Measurements from ENCODE around the gene DNASE2B. TPM values are rescaled to one million over a fixed set of nuclear protein-coding genes. Genes with fewer than 3 reads are reported as not detected.

The DNASE2B gene
- total and polyA plus RNA-seq, 2 donors (not counting 3 experiments of a cell fraction or from before 2014, with no cell fraction given) = not detected

- H3K9me1 ChIP-seq (replicated peaks; ENCODE audit: control insufficient read depth, extremely low read depth, insufficient read depth, low read length) = no peaks in the 10 kb centered on the region
- H3K4me3 ChIP-seq (replicated peaks in 1 of 3; ENCODE audit: insufficient read depth in 1 of 3, low read depth in 1 of 3, low read length in 3 of 3) = no peak overlapping the region
- H3K79me2 ChIP-seq (ENCODE audit: control insufficient read depth, insufficient read depth, low read length) = no peaks in the 10 kb centered on the region
- POLR2A ChIA-PET = no interaction called here
- intact Hi-C loops (cut with micrococcal nuclease) (loop anchor here (2.0 kb wide), 1 partner anchor 15 kb away; no protein-coding TSS in a partner anchor), dilution Hi-C loops (cut with MboI; ENCODE audit: extremely low pct_ligation_motif_present, low sequenced_read_pairs) (no loop called here)
- no peaks in the 10 kb centered on the region for H3K9me3 ChIP-seq (replicated peaks; ENCODE audit: control insufficient read depth, insufficient read depth, low read length)
- H4K20me1 ChIP-seq (replicated peaks; ENCODE audit: control insufficient read depth, extremely low read depth, insufficient read depth, low read length) = no peaks in the 10 kb centered on the region
- CTCF ChIA-PET = interaction anchor here (0.8 to 1.9 kb wide), 5 partner anchors 9 to 241 kb away, joined by 3 to 4 read pairs (median 4); no protein-coding TSS in a partner anchor
- no peak for DNase-seq (ENCODE audit: low read depth, low spot score)
- peak overlapping the region; percentile 8 for H2AFZ ChIP-seq (ENCODE audit: low read depth, low read length)
- H3K27ac ChIP-seq (ENCODE audit: insufficient read depth, low read depth, low read length) = no peak overlapping the region
- H3K4me2 ChIP-seq (ENCODE audit: insufficient read depth, low read length) = peak overlapping the region; percentile 9
- no peaks in the 10 kb centered on the region for H3K36me3 ChIP-seq (ENCODE audit: control insufficient read depth in 2 of 2, extremely low read depth in 1 of 2, insufficient read depth in 2 of 2, low read length in 2 of 2)
- no TSS peak for BruUV-seq (replicated peaks)
- H3K9ac ChIP-seq (replicated peaks; ENCODE audit: extremely low read depth, insufficient read depth, low read length) = no peak overlapping the region
- peaks cover 10% of the 10 kb centered on the region for H3K4me1 ChIP-seq (ENCODE audit: control insufficient read depth, extremely low read depth, insufficient read depth, low read length)
- H3K27me3 ChIP-seq (ENCODE audit: control insufficient read depth in 2 of 2, insufficient read depth in 2 of 2, low read length in 2 of 2) = no peaks in the 10 kb centered on the region
- FAIRE-seq = peak; percentile 60
- no peak for TF ChIP-seq POLR2AphosphoS5 (IDR thresholded peaks at IDR 0.05; ENCODE audit: insufficient read depth, low read depth, low read length)
- no peak for TF ChIP-seq JUN (IDR thresholded peaks at IDR 0.05; ENCODE audit: borderline replicate concordance, insufficient read depth, insufficient read length, low read depth)
- TF ChIP-seq FOS (IDR thresholded peaks at IDR 0.05; ENCODE audit: borderline replicate concordance, insufficient read depth, low read length) = peak; percentile 17
- TF ChIP-seq POLR2A (IDR thresholded peaks at IDR 0.05; ENCODE audit: low read depth, low read length) = no peak
- no peak for TF ChIP-seq EZH2 (IDR thresholded peaks at IDR 0.05; ENCODE audit: borderline replicate concordance, low read depth, low read length, severe bottlenecking)
Observed at GRCh38 chr1:84382127-84382526, 16.2 kb upstream of the DNASE2B start.

- dilution Hi-C loops (cut with MboI; ENCODE audit: extremely low pct_ligation_motif_present, low sequenced_read_pairs) (no loop called here), intact Hi-C loops (cut with micrococcal nuclease) (no loop called here)
- H3K4me1 ChIP-seq (ENCODE audit: control insufficient read depth, extremely low read depth, insufficient read depth, low read length) = peaks cover 13% of the 10 kb centered on the region
- no peak overlapping the region for H3K9ac ChIP-seq (replicated peaks; ENCODE audit: extremely low read depth, insufficient read depth, low read length)
- no peak overlapping the region for H3K4me2 ChIP-seq (ENCODE audit: insufficient read depth, low read length)
- no peaks in the 10 kb centered on the region for H3K9me3 ChIP-seq (replicated peaks; ENCODE audit: control insufficient read depth, insufficient read depth, low read length)
- TF ChIP-seq MAX (IDR thresholded peaks at IDR 0.05; ENCODE audit: insufficient read depth, insufficient read length) (no peak), MYC (IDR thresholded peaks at IDR 0.05; ENCODE audit: low read depth, low read length) (no peak), FOS (IDR thresholded peaks at IDR 0.05; ENCODE audit: borderline replicate concordance, insufficient read depth, low read length) (no peak), GATA2 (IDR thresholded peaks at IDR 0.05; ENCODE audit: insufficient read depth, insufficient read length, low read depth, low read length) (no peak), CTCF (IDR thresholded peaks at IDR 0.05; ENCODE audit: extremely low read depth in 1 of 2, insufficient read depth in 1 of 2, low read depth in 1 of 2, low read length in 2 of 2) (no peak), POLR2A (IDR thresholded peaks at IDR 0.05; ENCODE audit: low read depth, low read length) (no peak), JUN (IDR thresholded peaks at IDR 0.05; ENCODE audit: borderline replicate concordance, insufficient read depth, insufficient read length, low read depth) (no peak)
- no peak overlapping the region for H3K4me3 ChIP-seq (replicated peaks in 1 of 3; ENCODE audit: insufficient read depth in 1 of 3, low read depth in 1 of 3, low read length in 3 of 3)
- FAIRE-seq (no peak), DNase-seq (ENCODE audit: low read depth, low spot score) (no peak)
- CTCF ChIA-PET = interaction anchor here (1.2 to 2.1 kb wide), 2 partner anchors 86 to 244 kb away, joined by 3 to 5 read pairs; no protein-coding TSS in a partner anchor
- POLR2A ChIA-PET = no interaction called here
- no peaks in the 10 kb centered on the region for H3K79me2 ChIP-seq (ENCODE audit: control insufficient read depth, insufficient read depth, low read length)
- BruUV-seq (replicated peaks) = no TSS peak
- H3K9me1 ChIP-seq (replicated peaks; ENCODE audit: control insufficient read depth, extremely low read depth, insufficient read depth, low read length) = no peaks in the 10 kb centered on the region
- no peaks in the 10 kb centered on the region for H3K27me3 ChIP-seq (ENCODE audit: control insufficient read depth in 2 of 2, insufficient read depth in 2 of 2, low read length in 2 of 2)
- no peak overlapping the region for H3K27ac ChIP-seq (ENCODE audit: insufficient read depth, low read depth, low read length)
- H4K20me1 ChIP-seq (replicated peaks; ENCODE audit: control insufficient read depth, extremely low read depth, insufficient read depth, low read length) = no peaks in the 10 kb centered on the region
- H3K36me3 ChIP-seq (ENCODE audit: control insufficient read depth in 2 of 2, extremely low read depth in 1 of 2, insufficient read depth in 2 of 2, low read length in 2 of 2) = no peaks in the 10 kb centered on the region
- no peak overlapping the region for H2AFZ ChIP-seq (ENCODE audit: low read depth, low read length)
Observed at GRCh38 chr1:84385347-84385746, 12.9 kb upstream of the DNASE2B start.
